GM19351 (cell line): ENCODE results near the gene ACADS.

ENCODE experiments used
- ATAC-seq: cut with Tn5 transposase; IDR thresholded peaks from one replicate; pipeline ENCODE4 v1.9.1; 2021; ENCODE audit warnings: mild to moderate bottlenecking, moderate library complexity; ENCODE audit not compliant: unreplicated experiment

The ACADS gene, protein sequence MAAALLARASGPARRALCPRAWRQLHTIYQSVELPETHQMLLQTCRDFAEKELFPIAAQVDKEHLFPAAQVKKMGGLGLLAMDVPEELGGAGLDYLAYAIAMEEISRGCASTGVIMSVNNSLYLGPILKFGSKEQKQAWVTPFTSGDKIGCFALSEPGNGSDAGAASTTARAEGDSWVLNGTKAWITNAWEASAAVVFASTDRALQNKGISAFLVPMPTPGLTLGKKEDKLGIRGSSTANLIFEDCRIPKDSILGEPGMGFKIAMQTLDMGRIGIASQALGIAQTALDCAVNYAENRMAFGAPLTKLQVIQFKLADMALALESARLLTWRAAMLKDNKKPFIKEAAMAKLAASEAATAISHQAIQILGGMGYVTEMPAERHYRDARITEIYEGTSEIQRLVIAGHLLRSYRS

DNA sequence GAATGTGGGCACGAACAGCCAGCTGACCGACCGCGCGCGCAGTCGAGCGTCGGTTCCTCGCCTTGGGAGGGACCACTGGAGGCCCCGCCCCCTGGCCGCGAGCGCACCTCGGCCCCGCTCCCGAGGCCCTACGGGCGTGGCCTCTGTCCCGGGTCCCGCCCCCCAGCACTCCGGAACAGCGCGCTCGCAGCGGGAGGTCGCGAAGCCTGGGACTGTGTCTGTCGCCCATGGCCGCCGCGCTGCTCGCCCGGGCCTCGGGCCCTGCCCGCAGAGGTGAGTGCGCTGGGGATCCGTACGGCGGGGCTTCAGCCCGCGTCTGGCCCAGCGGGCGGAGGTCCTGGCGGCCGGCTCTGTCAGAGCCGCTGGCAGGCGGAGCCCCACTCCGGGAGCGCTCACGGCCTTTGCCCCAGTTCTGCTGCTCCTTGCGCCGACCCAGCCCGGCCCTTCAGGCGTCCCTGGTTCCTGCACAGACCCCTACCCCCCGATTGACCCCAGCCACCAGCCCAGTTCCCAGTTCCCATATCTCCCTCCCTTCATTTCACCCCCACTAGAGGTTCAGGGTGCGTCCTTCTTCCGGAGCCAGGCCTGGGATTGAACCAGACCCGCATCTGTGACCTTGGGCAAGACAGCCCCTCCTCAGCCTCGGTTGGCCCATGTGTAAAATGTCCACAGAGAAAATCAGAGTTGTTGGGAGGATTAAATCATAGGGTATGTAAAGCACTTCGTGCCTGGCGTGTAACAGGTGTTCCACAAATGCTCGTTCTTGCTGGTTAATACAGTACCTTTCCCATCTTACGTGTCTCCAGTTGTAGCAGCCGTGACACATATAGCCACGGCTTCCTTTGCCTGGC, at the start of gene ACADS:
ACADS (plus strand) TSS at position 168 of the 851 bp plus-strand sequence; CDS start at position 228, 60 bp downstream.
- peak; percentile 99 for ATAC-seq

DNA sequence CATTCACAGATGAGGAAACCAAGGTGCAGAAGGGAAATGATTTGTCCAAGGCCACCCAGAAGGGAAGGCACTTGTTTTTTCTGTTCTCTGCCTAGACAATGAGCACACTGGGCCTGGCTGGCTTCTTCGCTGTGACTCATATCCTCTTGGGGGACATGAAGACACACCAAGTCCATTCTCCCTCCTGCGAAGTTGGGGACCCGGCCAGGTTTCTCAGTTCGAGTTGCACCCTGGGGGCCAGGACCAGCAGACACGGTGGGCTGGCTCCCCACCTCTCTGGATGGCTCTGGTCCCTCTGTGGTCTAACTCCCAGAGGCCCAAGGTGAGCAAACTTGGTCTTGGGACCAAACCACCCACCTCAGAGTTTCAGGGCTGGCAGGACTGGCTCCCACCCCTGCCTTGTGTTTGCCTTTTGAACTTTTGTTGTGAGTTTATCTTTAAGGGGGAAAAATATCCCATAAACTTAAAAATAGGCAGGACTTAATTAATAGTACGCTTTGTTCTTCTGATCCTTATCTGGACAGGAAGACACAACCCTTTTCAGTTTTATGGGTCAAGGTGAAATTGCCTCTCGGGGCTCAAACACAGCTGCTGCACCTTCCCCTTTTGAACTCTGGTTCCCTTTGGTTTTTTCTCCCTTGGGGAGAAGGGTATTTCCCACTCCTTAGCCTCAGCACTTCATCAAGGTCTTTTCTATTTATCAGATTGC, 47.7 kb upstream of the ACADS start:
- ATAC-seq: peak; percentile 61

DNA sequence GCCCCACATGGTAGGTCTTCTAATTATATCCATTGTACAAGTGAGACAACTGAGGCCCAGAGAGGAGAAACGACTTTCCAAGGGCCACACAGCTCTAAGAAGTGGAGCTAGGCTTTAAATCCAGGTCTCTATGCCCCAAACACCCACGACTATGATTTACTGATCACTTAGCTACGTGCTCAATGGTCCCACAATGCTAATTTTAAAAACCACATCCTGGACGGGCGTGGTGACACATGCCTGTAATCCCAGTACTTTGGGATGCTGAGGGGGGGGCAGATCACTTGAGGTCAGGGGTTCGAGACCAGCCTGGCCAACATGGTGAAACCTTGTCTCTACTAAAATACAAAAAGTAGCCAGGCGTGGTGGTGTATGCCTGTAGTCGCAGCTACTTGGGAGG, 47.1 kb upstream of the ACADS start:
- ATAC-seq: no peak

DNA sequence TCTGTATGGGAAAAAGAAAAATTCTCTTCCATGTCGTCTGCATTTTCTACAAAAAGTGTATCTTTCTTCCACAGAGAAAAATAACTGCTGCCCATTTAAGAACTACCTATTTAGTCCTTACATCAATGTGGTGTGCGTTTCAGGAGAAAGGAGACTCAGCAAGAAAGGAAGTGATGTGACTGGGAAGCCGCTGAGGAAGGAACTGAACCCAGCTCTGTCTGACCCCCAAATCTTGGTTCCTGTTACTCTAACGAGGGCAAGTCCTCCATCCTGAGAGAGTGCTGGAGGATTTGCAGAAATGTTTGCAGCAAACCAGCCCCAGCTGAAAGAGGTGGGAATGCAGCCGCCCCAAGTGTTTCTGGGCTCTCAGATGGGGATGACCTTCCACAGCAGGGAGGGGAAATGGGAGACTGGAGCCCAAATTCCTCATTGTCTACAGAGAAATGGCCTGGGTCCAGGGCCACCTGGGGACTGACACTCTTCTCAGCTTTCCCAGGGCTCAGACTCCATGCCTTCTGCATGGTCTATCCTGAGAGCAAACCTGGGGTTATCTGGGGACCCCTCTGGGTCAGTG, 45.4 kb upstream of the ACADS start:
- no peak for ATAC-seq

DNA sequence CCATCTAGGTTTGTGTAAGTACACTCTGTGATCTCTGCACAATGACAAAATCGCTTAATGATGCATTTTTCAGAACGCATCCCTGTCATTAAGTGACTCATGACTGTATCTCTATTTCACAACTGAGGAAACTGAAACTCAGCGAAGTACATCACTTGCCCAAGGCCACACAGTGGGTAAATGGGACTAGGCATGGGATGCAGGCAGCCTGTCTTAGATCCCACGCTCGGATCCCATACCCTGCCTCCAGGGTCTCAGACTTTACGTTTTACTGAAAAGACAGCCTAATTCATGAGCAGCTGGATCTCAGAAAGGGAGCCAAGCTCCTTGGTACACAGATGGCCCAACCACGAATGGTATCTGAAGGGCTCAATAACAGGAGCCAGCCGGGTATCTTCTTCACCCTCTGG, 41.1 kb upstream of the ACADS start:
- peak; percentile 0 for ATAC-seq

DNA sequence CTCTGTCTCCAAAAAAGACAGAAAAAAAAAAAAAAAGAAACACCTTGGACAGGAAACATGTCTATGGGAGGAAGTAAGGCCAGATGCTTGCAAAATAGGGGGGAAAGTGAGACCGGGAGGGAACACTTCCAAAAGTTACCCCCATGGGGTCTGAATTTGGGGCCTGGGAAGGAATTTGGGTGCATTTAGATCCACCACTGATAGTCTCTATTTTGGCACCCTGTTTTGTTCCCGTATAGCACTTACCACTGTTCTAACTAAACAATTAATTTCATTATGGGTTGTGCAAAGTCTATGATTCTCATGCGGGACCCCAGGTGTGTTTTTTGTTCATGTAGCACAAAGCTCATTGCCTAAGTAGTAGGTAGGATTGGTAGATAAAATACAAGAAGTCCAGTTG, 40.1 kb upstream of the ACADS start:
- ATAC-seq: no peak

DNA sequence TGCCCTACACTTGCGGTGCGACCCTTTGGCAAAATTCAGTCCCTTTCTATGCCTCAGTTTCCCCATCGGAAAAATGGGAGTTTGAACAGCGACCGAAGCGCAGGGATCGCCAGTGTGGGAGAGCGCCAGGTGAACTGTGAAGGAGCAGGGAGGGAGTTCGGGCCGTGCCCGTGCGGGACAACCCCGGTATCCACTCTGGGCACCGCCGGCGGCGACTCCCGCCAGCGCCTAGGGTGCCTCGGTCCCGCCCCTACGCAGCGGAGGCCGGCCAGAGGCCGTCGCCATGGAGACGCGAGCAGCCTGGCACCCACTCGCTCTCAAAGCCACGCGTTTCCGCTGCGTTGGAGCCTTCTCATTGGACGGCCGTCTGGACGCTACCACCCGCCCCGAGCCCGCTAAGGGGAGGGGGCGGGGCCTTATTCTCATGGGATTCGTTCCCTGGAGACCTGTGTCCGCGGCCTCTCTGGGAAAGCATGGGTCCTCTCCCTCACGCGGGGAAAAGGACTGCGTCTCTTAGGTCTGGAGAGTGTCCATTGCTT, 39.4 kb upstream of the ACADS start:
- ATAC-seq: peak; percentile 64

DNA sequence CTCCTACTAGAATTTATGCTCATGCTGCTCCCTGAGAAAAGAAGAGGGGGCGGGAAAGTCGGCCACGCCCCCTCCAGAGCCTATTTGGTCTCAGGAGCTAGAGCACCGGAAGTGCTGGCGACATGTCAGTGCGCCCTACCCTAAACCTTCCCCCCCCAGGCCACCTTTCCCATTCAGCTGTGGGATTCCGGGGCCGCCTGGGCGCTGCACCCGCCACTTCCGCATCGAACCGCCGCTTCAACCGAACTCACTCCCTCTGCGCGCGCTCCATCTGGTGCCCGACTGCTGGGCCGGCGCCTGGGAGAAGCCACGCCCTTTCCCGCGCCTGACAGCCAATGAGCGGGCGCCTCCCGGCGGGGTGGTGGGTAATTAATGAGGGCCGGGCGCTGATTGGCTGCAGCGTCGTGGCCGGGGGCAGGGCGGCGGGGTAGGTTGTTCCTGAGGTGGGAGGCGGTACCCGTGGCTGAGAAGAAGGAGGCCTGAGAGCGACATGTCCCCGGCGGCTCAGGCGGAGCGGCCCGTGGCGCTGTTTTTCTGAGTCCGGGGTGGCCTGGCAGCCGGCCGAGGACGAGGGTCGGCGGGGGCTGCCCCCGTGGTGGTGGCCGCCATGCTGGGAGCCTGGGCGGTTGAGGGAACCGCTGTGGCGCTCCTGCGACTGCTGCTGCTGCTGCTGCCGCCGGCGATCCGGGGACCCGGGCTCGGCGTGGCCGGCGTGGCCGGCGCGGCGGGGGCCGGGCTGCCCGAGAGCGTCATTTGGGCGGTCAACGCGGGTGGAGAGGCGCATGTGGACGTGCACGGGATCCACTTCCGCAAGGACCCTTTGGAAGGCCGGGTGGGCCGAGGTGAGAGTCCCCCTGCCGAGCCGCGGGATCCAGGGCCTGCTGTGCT, 38.7 kb upstream of the ACADS start, which contains the start of gene MLEC:
MLEC (plus strand) TSS at position 460 of the 888 bp plus-strand sequence; CDS start at position 608, 148 bp downstream.
- ATAC-seq: peak; percentile 60

DNA sequence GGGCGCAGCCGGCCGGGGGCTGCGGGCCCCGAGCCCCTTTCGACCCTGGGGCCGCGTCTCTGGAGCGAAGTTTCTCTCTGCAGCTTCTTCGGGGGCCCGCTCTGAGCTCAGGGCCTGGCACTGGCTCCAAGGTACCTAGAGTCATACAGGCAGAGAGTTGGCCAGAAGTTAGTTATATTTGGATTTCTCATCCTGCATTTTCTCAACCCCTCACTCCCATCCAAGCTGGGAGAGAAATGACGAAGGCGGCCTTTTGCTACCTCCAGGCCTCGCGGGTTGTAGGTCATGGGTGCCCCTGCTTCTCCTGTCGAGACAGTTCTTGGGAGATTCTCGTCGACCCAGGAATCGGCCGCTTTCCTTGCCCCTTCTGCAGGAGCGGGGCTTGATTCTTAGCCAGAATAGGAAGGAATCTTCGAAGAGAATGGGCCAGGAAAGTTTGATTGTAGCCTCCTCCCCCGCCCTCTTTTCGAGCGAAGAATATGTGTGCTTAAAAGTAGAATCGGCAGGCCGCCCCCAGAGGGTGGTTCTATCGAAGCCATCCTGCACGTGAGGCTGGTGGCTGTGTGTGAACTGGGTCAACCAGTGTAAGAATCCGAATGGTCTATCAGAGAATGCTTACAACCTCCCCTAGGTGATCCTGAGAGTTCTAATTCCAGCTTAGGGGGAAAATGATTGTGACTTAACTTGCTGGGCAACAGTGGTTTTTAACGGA, 37.9 kb upstream of the ACADS start:
- no peak for ATAC-seq

DNA sequence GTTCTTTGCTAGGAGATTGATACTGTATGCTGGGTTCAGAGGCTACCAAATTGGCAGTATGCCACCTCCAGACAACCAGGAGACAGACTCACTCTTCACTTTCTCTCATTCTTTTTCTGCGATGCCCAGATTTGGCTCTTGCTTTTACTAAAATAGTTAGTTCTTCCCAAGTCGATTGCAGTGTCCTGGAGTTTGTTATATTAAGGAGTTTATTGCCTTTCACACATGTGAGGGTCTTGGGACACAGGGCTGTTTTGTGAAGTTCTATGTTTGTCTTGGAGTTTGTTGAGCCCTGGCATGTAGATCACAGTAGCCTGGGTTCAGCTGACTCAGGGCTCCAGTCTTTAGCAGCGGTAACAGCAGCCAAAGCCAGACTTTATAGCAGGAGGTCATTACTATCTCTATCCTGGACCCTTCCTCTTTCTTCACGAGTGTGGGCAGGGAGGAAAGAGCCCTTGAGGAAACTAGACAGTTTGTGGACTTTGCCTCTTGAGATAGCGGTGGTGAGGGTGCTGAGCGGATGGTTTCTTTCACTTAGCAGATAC, 37.0 kb upstream of the ACADS start:
- ATAC-seq: no peak

DNA sequence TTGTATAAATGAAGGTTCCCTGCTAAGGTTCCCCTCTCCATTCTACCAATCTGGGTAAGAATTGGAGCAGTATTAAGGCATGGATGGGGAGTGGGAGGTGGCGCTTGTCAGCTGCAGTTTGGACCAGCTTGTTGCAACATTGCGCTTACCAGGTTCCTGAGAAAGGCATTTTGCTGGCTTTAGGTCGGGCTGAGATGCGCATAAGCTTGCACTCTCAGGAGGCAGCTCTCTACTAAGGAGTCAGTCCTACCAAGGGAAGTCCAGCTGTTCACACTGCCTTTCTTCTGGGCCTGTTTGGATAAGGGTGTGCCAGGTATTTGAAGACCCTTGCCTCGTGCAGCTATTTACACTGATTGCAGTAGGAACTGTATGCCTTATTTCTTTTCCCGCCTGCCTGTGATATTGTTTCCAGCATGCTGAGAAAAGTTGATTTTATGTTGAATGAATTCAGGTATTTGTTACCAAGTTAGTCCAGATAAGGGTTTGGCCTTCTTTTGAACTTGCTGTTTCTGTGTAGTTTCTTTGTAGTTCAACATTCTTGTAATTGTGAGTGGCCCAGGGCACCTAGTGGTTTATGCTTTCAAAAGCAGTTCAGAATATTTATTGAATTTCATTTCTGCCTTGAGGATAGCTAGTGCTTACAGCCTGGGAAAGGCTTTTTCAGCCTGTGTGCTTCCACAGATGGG, 36.1 kb upstream of the ACADS start:
- no peak for ATAC-seq

DNA sequence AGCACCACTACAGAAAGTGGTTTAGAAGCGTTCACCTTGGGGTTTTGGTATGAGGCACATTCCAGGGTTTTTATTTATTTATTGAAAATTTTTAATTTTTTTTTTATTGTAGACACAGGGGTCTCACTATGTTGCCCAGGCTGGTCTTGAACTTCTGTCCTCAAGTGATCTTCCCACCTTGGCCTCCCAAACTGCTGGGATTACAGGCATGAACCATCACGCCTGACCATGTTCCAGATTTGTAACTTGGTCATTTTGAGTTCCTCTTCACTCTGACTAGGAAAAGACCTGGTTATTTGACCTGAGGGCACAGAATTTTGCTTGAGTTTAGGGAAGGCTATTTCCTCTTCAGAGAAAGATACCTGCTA, 35.6 kb upstream of the ACADS start:
- ATAC-seq: no peak

DNA sequence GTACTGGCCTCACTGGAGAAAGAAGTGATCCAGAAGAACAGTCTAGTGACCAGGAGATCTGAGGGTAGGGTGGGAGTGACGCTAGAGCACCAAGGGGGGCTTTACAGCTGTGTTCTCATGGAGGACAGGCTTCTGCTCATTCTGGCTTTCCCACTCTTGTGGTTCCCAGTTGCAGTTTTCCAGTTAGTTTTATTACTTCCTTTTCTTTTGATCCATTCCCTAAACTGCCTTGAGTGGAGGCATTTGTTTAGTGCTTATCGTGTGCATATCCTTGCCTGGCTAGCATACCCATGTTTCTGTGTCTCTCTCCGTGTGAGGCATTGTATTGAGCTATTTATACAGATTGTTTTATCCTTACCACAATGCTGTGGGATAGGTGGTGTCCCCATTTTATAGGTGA, 34.6 kb upstream of the ACADS start:
- ATAC-seq: no peak

DNA sequence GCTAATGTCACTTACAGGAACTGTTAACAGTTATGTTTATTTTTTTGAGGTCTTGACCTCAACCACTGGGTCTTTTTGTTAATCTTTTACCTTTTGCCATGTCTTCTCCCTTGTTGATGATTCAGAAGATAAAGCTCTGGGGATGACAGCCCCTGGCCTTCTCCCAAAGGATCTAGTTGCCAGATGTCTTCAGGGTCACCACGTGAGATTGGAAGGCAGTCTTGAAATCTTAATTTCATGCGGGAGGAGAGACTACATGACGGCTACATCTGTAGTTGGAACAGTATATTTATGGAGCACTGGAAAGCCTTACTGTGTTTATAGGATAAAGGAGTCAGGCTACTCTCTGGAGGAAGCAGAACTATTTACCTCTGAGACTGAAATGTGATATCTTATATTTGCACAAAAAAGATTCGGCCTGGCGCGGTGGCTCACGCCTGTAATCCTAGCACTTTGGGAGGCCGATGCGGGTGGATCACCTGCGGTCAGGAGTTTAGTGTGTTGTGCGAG, 33.0 kb upstream of the ACADS start:
- ATAC-seq: no peak

DNA sequence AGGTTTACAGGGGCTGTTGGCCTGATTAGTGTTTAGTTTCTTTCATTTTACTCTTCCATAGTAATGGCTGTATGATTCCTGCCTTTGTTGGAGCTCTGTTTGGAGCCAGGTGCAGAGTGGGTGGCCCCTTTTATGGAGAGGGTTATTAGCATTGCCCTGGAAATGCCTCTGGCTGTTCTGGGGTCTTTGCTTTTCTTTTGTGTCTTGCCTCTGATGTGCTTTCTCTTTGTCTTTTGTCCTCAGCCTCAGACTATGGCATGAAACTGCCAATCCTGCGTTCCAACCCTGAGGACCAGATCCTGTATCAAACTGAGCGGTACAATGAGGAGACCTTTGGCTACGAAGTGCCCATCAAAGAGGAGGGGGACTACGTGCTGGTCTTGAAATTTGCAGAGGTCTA, 31.8 kb upstream of the ACADS start:
- no peak for ATAC-seq

DNA sequence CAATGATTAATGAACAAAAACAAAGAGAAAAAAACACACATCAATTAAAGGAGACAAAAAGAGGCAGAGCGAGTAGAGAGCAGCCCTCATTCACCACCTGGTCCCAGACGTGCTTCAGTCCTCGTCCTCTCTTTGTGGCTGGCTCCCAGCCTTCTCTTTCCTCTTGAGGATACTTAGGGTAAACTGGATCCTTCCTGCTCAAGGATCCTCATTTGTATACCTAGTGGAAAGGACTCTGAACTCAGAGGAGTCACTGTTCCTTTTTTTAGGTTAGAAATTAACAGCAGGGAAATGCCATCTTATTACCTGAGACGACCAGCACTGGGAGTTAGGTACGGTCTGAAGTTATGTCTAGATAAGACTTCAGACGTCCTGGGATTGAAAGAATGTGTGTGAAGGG, 29.0 kb upstream of the ACADS start:
- no peak for ATAC-seq

DNA sequence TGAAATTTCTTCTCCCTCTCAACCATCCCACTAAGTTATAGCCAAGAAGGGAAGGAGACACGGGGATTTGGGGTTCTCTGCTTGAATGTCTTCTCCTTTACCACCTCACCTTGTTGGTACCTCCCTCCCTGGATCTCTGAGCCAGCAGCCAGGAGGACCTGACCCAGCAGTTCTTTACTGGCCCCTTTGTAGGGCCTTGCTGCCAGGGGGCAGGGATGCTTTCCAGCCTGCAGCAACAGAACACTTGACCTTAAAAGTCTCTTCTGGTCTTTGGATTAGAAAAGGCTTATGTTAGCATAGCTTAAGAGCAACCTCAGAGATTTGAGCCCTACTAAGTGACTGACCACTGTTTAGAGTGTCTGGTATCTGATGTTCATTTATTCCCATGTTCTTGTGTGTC, 28.3 kb upstream of the ACADS start:
- ATAC-seq: no peak

DNA sequence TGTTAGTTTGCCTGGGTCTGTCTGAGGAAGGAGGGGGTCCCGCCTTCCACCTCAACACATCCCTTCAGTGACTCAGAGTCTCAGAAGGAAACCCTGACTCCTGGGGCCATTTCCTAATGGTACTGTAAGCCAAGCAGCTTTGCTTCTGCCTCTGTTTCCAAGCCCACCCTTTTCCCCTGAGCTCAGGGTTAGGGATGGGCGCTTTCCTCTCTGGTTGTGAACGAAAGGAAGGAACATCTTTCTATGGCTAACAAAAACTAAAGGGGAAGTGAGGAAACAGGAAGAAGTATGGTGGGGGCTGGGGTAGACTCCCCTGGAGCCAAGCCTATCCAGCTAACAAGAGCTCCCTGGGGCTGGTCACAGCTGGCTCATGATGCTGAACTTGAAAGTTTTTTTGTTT, 27.0 kb upstream of the ACADS start:
- ATAC-seq: no peak
